ENCODE measurements around the gene ORM2.

DNA sequence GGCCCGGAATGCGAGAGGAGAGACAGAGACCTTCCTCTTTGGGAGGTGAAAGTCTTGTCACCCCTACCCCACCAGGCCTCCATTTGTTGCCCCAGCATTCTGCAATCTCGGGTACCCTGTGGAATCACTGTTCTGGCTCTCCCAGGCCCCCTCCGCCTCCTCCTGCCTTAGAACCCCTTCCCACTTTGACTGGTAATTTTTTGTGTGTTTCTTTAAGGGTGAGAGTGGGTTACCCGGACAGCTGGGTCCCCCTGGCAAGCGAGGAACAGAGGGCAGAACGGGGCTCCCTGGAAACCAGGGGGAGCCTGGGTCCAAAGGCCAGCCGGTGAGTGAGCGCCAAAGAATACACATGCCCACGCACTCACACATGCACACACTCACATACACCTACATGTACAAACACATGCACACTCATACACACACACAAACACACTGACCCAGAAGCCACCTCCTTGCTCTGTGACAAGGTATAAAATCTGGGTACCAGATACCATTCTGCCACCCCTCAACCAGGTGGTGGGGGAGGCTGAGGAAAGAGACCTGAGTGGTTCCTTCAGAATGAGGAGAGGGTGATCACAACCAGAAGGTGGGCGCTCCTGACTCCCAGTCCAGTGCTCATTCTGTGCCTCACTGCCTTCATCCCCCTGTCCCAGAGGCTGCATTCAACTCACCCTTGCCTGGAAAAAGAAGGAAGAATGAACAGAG, 37.6 kb upstream of the ORM2 start:
- TF ChIP-seq EZH2 (IDR thresholded peaks at IDR 0.05; ENCODE audit: low read depth, unreplicated experiment) (no peak), NANOG (IDR thresholded peaks at IDR 0.05; ENCODE audit: borderline replicate concordance) (no peak), POLR2AphosphoS5 (IDR thresholded peaks at IDR 0.05; ENCODE audit: low read depth) (no peak), CREB1 (CRISPR knock-in tag; IDR thresholded peaks at IDR 0.05; ENCODE audit: low read depth) (no peak)
- TF ChIP-seq, protein P1, sequence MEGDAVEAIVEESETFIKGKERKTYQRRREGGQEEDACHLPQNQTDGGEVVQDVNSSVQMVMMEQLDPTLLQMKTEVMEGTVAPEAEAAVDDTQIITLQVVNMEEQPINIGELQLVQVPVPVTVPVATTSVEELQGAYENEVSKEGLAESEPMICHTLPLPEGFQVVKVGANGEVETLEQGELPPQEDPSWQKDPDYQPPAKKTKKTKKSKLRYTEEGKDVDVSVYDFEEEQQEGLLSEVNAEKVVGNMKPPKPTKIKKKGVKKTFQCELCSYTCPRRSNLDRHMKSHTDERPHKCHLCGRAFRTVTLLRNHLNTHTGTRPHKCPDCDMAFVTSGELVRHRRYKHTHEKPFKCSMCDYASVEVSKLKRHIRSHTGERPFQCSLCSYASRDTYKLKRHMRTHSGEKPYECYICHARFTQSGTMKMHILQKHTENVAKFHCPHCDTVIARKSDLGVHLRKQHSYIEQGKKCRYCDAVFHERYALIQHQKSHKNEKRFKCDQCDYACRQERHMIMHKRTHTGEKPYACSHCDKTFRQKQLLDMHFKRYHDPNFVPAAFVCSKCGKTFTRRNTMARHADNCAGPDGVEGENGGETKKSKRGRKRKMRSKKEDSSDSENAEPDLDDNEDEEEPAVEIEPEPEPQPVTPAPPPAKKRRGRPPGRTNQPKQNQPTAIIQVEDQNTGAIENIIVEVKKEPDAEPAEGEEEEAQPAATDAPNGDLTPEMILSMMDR (conservative IDR thresholded peaks at IDR 0.05; ENCODE audit: low read depth in 2 of 2): no peak
- TF ChIP-seq, protein P2, sequence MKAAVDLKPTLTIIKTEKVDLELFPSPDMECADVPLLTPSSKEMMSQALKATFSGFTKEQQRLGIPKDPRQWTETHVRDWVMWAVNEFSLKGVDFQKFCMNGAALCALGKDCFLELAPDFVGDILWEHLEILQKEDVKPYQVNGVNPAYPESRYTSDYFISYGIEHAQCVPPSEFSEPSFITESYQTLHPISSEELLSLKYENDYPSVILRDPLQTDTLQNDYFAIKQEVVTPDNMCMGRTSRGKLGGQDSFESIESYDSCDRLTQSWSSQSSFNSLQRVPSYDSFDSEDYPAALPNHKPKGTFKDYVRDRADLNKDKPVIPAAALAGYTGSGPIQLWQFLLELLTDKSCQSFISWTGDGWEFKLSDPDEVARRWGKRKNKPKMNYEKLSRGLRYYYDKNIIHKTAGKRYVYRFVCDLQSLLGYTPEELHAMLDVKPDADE (IDR thresholded peaks at IDR 0.05): no peak
- TF ChIP-seq, protein P3, sequence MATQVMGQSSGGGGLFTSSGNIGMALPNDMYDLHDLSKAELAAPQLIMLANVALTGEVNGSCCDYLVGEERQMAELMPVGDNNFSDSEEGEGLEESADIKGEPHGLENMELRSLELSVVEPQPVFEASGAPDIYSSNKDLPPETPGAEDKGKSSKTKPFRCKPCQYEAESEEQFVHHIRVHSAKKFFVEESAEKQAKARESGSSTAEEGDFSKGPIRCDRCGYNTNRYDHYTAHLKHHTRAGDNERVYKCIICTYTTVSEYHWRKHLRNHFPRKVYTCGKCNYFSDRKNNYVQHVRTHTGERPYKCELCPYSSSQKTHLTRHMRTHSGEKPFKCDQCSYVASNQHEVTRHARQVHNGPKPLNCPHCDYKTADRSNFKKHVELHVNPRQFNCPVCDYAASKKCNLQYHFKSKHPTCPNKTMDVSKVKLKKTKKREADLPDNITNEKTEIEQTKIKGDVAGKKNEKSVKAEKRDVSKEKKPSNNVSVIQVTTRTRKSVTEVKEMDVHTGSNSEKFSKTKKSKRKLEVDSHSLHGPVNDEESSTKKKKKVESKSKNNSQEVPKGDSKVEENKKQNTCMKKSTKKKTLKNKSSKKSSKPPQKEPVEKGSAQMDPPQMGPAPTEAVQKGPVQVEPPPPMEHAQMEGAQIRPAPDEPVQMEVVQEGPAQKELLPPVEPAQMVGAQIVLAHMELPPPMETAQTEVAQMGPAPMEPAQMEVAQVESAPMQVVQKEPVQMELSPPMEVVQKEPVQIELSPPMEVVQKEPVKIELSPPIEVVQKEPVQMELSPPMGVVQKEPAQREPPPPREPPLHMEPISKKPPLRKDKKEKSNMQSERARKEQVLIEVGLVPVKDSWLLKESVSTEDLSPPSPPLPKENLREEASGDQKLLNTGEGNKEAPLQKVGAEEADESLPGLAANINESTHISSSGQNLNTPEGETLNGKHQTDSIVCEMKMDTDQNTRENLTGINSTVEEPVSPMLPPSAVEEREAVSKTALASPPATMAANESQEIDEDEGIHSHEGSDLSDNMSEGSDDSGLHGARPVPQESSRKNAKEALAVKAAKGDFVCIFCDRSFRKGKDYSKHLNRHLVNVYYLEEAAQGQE (IDR thresholded peaks at IDR 0.05; ENCODE audit: unreplicated experiment): no peak
